ENCODE results near the gene GPC6.

The GPC6 gene

DNA sequence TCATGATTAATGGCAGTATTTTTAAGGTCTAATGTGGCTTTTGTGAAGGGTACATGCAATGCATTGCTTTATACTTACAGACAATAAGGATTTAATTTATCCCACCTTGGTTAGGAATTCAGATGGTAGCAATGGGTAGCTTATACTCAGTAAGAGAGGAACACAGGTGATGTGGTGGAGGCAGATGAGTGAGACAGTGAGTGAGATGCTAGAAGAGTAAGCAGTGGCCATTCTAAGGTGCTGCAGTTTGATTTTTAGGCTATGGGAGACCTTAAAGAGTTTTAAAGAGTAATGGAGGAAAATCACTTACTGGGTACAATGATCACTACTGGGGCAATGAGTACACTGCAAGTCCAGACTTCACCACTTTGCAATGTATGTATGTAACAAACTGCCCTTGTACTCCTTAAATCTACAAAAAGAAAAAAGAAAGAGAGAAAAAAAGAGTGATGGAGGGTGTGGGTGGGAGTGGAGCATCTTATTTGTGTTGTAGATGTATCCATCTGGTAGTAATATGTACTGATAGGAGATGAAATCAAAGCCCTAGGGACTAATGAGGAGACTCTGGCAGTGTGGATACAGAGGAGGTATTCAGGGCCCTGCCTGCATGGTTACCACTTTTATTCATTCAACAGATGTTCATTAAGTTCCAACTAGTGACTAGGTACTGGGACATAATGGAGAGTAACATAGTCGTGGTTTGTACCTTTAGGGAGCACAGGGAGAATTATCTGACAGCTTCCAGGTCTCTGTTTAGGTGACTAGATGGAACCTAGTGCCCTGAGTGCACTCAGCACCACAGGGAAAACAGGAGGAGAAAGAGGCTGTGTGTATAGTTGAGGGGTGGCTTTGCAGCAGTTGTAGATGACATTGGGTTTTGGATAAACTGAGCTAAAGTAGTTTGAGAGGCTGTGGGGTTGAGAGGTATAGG is 99.0 kb downstream of the GPC6 start:
- no peak for DNase-seq

DNA sequence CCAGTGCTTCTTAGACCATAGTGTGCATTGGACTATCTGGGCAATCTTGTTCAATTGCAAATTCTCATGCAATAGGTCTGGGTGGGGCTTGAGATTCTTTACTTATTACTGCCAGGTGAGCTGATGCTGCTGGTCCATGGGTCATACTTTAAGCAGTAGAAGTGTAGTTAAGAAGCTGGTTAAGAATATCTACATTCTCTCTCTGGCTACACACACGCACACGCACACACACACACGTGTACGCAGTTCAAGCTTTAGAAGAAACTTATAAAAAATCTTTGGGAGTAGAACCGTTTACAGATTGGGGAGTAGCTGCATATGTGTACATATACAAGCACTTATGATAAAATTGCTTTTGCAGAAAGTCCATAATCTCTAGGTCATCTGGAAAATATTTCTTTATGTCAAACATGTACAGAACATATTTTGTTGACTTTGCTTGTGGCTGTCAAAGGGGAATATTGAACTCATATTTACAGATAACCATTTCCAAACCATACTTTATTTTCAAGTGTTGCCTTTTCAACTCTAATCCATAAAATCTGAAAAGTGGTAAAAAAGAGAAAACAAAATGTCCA is 99.7 kb downstream of the GPC6 start:
- no peak for DNase-seq

DNA sequence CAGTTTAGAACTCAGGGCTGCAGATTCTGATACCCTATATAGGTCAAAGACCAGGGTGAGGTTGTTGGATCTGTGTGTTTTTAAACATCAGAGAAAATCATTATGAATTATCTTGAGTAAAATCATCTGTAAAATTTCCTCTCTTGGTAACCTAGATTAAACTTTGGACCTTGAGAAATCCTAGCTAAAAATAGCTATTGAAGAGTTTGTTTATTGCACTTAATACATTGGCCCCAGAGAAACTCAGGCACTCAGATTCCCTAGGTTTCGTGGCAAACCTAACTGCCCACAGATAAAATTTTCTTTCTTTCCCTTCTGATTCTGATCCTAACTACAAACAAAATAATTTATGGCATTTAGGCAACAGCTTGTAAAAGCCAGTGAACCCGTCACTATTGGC is 102.3 kb downstream of the GPC6 start:
- DNase-seq, result no peak

DNA sequence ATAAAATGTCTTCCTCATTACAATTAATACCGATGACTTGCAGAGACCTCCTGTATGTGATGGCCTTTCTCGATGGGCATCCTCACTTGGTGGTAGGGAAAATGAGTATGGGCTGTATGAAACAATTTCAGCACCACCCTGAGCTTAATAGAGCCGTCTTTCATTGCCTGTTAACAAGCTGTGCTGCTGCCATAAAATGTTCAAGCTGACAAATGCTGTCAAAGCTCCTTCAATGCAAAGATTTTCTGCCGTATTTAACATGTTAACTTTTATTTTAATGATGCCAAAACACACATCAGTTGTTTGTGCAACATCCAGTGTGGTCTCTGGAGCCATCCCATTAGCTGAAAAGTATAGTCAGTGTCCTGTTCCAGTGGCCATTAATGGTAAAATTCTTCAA is 110.1 kb downstream of the GPC6 start:
- DNase-seq, result no peak

DNA sequence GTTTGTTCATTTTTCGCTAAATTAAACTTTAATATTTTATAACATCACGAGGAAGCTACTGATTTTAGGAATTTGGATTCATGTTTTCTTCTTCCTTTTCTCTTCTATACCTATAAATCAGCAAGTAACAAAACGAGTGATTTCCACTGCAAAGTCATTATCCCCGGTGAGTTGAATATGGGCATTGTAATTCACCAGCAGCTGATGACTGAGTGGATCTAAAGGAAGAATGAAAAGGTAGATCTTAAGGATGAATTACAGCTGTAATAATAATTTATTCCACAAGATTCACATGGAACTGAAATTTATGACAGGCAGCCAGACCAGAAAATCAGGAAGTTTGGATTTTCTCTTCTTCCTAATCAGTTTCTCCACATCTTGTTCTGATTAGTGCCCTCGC is 111.4 kb downstream of the GPC6 start:
- DNase-seq, result no peak

DNA sequence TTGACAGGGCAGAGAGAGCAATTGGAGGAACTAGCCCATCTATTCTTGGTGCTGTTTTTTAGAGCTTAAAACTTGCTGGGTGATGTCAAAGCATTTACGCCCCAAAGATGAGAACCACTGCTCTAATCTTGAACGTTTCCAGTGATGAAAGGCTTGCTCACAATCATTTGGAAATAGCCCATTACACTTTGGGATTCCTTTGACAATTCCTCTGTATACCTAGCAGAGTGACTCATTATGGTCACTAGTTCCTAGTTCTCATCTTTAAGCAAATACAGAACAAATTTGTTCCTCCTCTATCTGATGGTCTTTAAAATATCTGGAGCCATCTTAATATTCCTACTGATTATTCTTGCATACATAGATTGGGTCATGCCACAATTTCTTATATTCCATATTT is 112.3 kb downstream of the GPC6 start:
- DNase-seq, result no peak

DNA sequence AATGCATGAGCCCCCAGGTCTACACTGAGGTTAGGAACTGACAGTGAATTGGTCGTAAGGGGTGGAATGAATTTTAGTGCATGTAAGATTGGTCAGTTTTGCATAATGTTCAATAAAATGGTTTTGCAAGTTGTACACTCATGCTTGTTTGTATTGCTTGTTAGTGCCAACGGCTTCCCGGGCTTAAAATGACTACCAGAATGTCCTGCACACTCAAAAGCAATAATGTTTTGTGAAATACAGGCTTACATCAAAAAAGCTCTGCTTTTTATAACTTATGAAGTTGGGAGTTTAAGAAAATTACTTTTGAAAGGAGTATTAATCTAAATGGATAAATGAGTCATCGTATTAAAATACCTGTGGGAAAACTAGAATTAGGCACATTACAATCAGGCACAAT is 112.9 kb downstream of the GPC6 start:
- no peak for DNase-seq

DNA sequence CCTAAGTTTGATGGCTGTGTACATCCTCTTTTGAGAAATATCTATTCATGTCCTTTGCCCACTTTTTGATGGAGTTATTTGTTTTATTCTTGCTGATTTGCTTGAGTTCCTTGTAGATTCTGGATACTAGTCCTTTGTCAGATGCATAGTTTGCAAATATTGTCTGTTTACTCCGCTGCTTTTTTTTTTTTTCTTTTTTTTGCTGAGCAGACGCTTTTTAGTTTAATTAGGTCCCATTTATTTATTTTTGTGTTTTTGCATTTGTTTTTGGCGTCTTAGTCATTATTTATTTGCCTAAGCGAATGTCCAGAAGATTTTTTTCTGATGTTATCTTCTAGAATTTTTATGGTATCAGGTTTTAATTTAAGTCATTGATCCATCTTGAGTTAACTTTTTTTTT is 114.9 kb downstream of the GPC6 start:
- no peak for DNase-seq

DNA sequence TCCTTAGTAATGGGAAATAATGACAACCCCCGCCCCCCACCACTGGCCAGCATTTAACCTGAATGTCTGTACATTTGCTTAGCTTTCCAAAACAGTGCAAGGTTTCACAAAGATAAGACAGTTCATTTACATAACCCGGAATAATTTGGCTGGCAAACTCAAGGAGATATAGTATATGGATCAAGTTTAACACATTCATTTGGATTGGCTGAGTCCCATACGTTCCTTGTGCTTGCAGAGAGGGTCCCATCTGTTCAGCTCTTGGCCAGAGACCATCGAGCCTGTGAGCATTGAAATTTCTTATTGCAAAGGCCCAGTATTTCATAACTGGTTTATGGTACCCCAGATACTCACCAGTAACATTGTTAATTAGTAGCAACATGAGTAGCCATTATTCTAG is 116.5 kb downstream of the GPC6 start:
- no peak for DNase-seq

DNA sequence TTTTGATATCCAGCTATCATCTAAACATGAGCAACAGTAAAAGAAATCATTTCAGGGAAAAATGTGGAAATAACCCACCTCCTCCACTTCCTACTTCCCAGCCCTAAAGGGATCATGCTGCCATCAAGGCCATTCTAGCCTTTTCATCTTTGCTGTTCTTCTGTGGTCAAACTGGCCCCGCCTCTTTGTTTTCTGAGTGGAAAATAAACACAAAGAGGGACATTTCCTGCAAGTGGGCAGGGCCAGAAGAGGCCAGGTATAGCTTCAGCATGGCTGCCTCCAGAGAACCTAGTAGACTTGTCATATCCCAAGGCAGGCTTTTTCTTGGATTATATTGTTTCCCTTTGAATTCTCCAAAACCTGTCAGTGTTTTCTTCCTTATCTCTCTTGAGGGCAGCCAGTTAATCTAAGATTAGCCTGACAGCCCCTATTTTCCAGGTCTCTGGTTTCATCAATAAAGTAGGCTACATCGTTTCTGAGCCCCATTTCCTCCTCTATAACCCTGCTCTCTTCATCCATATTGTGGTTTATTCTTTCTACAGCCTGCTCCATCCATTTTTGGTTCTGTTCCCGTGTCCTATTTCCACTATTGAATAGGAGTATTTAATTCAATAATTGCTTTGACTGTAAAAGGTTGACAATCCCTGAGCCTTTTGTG is 117.6 kb downstream of the GPC6 start:
- no peak for DNase-seq

DNA sequence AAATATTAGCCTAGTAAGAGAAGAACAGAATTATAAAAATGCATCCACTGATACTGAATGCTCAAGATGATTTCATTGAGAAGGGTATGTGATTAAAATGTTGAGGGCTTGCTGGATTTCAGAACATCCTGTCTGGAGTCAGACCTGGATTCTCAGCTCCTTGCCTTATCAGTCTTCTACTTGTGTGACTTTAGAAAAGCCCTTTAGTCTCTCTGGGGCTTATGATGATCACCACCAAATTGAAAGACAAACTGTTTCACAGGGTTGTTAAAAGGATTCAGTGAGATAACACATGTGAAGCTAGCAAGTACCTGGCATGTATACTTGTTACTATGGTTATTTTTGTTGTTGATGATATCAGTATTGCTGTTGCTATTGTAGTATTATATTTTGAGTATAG is 118.4 kb downstream of the GPC6 start:
- DNase-seq, result no peak

DNA sequence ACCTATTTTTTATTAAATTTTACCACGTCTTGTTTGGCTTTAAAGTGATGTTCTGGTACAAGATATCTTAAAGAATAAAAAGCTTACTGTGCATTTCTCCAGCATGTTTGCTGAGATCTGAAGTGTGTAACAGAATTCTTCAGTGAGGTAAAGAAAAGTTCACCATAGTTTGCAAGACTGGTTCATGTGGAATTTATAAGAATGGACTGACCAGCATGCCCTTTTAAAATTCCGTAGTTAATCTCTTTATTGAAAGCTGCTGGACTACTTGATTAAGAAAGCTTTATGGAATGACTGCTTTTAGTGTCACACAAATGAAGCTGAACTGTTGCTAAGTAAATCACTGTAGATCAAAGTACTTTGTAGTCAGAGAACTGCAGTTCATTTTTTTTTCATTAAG is 119.2 kb downstream of the GPC6 start:
- no peak for DNase-seq

DNA sequence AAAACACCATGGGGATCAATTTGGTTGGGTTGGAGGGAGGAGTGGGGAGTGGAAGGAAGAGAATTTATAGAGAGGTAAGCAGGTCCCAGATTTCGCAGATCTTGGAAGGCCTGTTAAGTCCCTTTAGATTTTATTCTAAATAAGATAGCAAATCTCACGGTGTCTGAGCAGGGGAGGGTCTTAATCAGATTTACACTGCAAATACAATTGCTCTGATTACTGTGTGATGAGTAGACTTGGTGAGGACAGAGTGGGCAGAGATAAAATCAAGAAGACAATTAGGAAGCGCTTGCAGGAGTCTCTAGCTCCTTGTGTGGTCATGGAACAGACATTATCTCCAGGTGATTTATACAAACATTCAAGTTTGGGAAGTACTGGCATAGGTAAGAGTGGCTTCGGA is 126.0 kb downstream of the GPC6 start:
- DNase-seq, result no peak

DNA sequence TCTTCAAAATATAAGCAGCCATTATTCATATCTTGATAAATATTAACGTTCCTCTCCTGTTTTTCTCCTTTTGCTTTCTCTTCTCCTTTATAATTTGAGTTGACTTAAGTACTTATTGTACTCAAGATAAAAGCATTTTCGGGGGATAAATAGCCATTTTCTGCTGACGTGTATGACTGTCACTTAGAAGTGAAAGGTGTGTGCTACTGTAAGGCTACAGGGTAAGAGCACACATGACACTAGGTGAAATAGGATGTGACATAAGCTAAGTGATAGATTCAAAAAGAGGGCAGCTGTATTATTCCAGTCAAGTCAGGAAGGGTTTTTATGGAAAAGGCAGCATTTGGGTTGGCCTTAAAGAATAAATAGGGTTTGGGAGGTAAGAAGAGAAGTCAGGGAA is 128.5 kb downstream of the GPC6 start:
- DNase-seq, result no peak

DNA sequence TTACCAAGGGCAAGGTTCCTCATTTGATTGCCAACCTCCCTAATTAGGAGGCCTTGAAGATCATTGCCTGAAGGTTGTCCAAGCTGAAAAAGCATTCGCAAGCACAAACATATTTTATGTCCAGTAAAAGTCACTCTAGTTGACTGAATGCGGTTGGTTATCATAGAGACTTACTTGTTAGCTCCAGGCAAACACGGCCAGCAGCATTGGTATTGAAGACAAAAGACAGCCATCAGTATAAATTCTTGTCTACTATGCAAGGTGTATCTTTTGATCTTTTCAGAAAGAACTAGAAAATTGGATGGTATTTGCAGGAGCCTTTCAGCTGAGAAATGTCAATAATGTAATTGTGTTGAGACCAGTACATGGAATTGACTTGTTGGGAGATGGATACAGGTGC is 129.9 kb downstream of the GPC6 start:
- DNase-seq, result no peak

DNA sequence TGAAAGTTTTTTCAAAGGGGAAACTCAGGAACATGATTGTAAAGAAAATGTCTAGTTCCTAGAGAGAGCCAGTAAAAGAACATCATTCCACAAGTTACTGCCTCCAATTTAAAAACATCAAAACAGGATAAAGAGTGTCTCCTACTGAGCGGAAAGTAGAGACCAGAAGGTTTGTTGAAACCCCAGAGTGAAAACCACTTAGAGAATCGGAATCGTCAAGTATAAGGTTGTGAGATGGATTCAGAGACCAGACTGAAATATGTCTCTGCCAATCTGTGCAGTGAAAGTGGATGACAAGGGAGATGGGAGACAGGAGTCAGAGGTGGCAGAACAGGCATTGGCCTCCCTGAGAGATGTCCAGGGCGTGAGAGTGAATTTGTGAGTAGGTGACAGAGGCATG is 133.4 kb downstream of the GPC6 start:
- DNase-seq, result no peak

DNA sequence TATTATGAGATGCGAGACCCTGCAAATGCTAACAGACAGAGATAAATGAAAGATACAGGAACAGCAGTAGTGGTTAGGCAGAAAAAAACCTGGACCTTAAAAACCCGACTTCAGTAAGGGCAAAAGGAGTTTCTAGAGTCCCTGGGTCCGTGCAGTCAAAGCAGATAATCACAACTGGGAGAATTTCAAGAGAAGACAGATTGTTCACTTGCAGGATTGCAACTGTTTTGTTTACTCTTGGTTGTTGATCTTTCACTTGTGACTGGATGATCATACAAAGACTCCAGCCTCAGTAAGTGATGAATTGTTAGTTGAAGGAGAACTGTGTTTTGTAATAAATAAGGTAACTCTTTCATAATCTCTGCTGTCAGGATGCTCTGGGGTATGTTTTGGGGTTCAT is 135.1 kb downstream of the GPC6 start:
- no peak for DNase-seq

DNA sequence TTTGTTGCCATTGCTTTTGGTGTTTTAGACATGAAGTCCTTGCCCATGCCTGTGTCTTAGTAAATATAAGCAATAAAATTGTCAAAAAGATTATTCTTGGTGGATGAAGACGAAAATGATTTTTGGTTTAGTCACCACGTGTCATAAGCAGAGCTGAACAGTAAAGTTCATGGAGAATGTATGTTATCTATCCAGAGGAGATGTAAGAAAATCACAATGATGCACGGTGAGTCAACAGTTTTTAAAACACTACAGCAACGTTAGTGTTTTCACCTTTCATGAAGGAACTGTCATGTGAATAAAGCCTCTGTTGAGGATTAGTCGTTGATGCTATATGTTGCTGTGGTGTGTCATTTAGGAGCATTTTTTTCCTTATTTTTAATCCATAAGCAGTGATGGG is 137.6 kb downstream of the GPC6 start:
- no peak for DNase-seq

DNA sequence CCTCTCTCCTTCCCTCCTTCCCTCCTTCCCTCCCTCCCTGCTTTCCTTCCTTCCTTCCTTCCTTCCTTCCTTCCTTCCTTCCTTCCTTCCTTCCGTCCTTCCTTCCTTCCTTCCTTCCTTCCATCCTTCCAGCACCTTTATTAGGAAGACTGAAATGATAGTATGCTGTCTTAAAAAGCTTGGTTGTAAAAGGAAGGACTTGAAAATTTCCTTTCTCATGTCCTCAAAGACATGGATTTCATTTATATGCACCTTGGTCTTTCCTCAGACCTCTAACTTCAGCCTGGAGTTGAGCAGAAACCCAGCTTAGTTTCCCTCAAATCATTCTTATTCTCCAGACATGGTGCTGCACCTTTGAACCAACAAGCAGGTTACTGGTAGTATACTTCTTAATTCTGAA is 141.7 kb downstream of the GPC6 start:
- no peak for DNase-seq

DNA sequence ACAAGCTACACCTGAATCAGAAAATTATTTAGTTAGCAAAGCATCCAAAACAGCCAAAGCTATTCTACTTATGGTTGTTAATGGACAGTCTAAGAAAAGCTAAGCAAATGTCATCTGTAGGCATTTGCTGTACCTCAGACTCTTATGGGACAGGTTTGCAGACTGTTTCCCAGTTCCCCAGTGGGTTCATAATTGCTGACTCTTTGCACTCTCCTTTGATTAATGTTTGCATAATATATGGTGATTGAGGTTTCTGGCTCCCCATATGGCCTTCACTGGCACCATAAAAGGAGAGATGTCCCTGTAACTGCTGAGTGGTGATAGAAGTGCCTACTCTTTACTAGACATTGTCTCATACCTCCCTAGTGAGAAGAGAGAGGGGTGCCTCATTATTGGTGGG is 142.1 kb downstream of the GPC6 start:
- DNase-seq, result no peak

DNA sequence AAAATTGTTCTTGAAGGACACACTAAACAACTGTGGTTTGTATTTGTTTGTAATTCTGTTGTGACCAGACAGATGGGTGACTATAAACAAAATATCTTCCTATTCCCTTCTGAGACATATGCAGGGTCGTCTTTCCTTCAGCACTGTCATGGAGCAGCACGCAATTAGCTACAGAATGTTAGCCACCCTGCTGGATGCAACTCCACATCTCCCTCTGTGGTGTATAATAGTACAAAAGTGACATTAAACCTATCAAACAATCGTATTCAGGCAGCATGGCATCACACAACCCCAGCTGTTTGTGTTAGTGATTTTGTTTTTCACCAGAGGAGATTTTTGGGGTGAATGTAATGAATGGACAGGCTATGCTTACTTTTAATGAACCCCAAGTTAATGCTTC is 146.2 kb downstream of the GPC6 start:
- no peak for DNase-seq

DNA sequence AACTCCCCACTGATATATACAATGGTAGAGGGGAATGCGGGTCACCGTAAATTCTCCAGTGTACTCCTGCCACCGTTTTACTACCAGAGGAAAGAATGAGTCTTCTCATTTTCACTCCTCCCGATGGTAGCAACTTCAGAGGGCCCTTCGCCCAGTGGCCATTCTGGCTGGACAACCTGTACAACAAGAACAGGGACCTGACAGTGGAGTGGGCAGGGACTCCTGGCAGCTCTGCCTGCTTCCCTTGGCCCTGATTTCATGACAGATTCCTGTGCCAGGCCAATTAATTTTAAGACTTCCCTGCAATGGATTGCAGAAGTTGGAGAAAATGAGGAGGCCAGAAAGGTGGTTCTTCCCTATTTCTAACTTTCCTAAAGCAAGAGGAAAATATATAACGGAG is 148.9 kb downstream of the GPC6 start:
- no peak for DNase-seq

DNA sequence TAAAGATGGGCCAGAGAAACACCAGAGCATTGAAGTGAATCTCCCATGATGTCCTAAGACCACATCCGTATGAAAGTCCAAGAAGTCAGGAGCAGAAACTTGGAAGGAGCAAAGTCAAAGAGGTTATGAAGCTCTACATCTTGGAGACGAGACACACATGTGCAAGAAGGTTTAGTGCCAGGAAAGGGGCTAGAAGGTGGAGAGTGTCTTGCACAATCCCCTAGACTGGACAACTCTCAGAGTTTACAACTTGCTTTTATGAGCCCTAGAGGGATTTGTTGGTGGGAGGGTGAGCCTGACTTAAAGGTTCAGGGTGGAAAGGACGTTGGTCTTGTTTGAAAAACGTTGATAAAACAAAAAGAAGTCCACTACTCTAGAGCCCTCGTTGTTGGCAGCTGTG is 150.6 kb downstream of the GPC6 start:
- no peak for DNase-seq

DNA sequence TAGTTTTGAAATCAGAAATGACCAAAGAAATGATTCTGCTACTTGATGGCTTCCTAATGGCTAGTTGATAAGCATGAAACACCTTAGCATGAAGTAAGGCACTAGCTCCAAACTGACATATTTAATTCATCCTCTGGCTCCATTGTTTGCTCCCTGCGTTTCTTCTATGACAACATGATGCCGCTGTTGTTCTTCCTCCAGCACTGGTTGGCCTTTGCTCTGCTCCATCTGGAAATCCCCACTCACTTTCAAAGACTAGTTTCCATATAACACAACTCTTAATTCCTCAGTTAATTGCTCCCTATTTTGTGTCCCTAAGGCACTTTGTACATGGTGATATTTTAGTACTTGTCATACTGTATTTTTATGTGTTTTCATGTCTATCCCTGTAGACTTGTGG is 151.6 kb downstream of the GPC6 start:
- no peak for DNase-seq

Data from NCI-H187 treated with DMSO at 0.1 percent for 48 hours (cell line).